HepG2 (cell line): ENCODE results near the gene EFCAB11. TPM values are rescaled to one million over a fixed set of nuclear protein-coding genes. Genes with fewer than 3 reads are reported as not detected.

Experiments used
- ATAC-seq: fragments of 200-7000 bp; cut with Tn5 transposase; 3 replicates; pipeline ENCODE4 v1.9.1; 2020; ENCODE audit warnings: mild to moderate bottlenecking, moderate library complexity
- BruUV-seq: library from RNA; stranded (reverse); fragments of 400-500 nt; replicated peaks from 2 replicates; lab custom pipeline; 2021; lab: Mats Ljungman, UMichigan
- CTCF ChIA-PET: fragments of 300-600 bp; formaldehyde crosslinking; extraction: SDS; loops from one replicate; lab custom pipeline; 2021; ENCODE audit warnings: low total read pairs, inconsistent platforms, low intra/inter-chr PET ratio; lab: Yijun Ruan, JAX
- POLR2A ChIA-PET: fragments of 350-600 bp; sonication (Branson Sonifier 250); formaldehyde crosslinking; loops from one replicate; lab custom pipeline; 2020; ENCODE audit warnings: antibody characterized with exemption, inconsistent platforms; lab: Yijun Ruan, JAX
- DNase-seq: peaks from one replicate; pipeline ENCODE4 v3.0.0-alpha.2; 2015; ENCODE audit warnings: low spot score
- FAIRE-seq: peaks from 3 replicates; lab custom pipeline; 2011; peaks lifted over from hg19 to GRCh38; lab: Jason Lieb, UNC
- H2AFZ ChIP-seq: one replicate; pipeline ENCODE4 v1.6.1; 2011; ENCODE audit warnings: low read length, inconsistent platforms
- H3K27ac ChIP-seq: fragments of 300-600 bp; 3 replicates; pipeline ENCODE4 v1.8.0; 2011; ENCODE audit warnings: mixed run types, mild to moderate bottlenecking, mixed read lengths, low read length, inconsistent platforms; ENCODE audit not compliant: insufficient read depth; ENCODE audit errors: extremely low read length
- H3K27me3 ChIP-seq, 2 experiments: fragments of 200-600 bp in 1 of 2; 2 replicates in 1 of 2; 3 replicates in 1 of 2; pipeline versions ENCODE4 v1.6.0 to v1.8.0; 2011; ENCODE audit warnings: low read length in 2 of 2, mild to moderate bottlenecking in 2 of 2, moderate library complexity in 2 of 2, inconsistent platforms in 1 of 2; ENCODE audit not compliant: insufficient read depth in 2 of 2, control insufficient read depth in 1 of 2
- H3K36me3 ChIP-seq, 2 experiments: fragments of 200-600 bp in 1 of 2; replicated peaks in 1 of 2; 2 replicates in 1 of 2; 3 replicates in 1 of 2; pipeline versions ENCODE4 v1.5.1 to v1.8.0; 2011; ENCODE audit warnings: low read length in 2 of 2, inconsistent platforms in 1 of 2; ENCODE audit not compliant: insufficient read depth in 2 of 2, control insufficient read depth in 1 of 2
- H3K4me1 ChIP-seq: 2 replicates; pipeline ENCODE4 v1.5.1; 2012; ENCODE audit warnings: low read length, inconsistent platforms; ENCODE audit not compliant: insufficient read depth
- H3K4me2 ChIP-seq: 2 replicates; pipeline ENCODE4 v1.6.0; 2011; ENCODE audit warnings: low read depth, low read length, inconsistent platforms
- H3K4me3 ChIP-seq, 3 experiments: fragments of 200-600 bp in 1 of 3; sonication (generic), shearing (Covaris generic) in 1 of 3; replicated peaks in 1 of 3; 2 replicates each; pipeline ENCODE4 v1.5.1; 2011 to 2016; ENCODE audit warnings: low read length in 3 of 3, inconsistent platforms in 2 of 3, low read depth in 2 of 3, mild to moderate bottlenecking in 2 of 3, control low read depth in 1 of 3, mixed read lengths in 1 of 3; ENCODE audit not compliant: insufficient read depth in 1 of 3
- H3K79me2 ChIP-seq: one replicate; pipeline ENCODE4 v1.6.1; 2011; ENCODE audit warnings: low read length, inconsistent platforms; ENCODE audit not compliant: insufficient read depth
- H3K9ac ChIP-seq: 2 replicates; pipeline ENCODE4 v1.6.0; 2011; ENCODE audit warnings: mild to moderate bottlenecking, low read depth, low read length, inconsistent platforms; ENCODE audit not compliant: insufficient read depth
- H3K9me3 ChIP-seq: 2 replicates; pipeline ENCODE4 v1.5.1; 2012; ENCODE audit warnings: mild to moderate bottlenecking, low read length
- H4K20me1 ChIP-seq: 2 replicates; pipeline ENCODE4 v1.6.0; 2011; ENCODE audit warnings: inconsistent platforms, mild to moderate bottlenecking, low read length, moderate library complexity; ENCODE audit not compliant: insufficient read depth
- CSRNP2 ChIP-seq: sonication (generic); formaldehyde crosslinking; conservative IDR thresholded peaks from 2 replicates; pipeline ENCODE4 v1.8.0; 2022; ENCODE audit warnings: low read depth, missing genetic modification reagents
- JUN ChIP-seq: sonication (generic); formaldehyde crosslinking; IDR thresholded peaks from 2 replicates; pipeline ENCODE4 v1.4.0; 2020; ENCODE audit warnings: mild to moderate bottlenecking, missing genetic modification reagents
- RBM22 ChIP-seq: fragments of 200-400 bp; formaldehyde crosslinking; optimal IDR thresholded peaks from 2 replicates; pipeline ENCODE3; 2017; ENCODE audit warnings: mild to moderate bottlenecking, low read length, moderate library complexity
- RCOR2 ChIP-seq: IDR thresholded peaks from 2 replicates; pipeline ENCODE4 v1.6.1; 2016; ENCODE audit warnings: missing biosample characterization, missing genetic modification reagents
- SNAPC2 ChIP-seq: sonication (generic); formaldehyde crosslinking; IDR thresholded peaks from 2 replicates; pipeline ENCODE4 v1.8.1; 2022; ENCODE audit warnings: mild to moderate bottlenecking, missing genetic modification reagents
- XRCC5 ChIP-seq: fragments of 200-400 bp; formaldehyde crosslinking; optimal IDR thresholded peaks from 2 replicates; pipeline ENCODE3; 2017; ENCODE audit warnings: mild to moderate bottlenecking, low read length
- ZIK1 ChIP-seq: sonication (generic); formaldehyde crosslinking; IDR thresholded peaks from 2 replicates; pipeline ENCODE4 v1.5.0; 2020; ENCODE audit warnings: mild to moderate bottlenecking, low read depth, missing genetic modification reagents, borderline replicate concordance
- ZNF12 ChIP-seq: sonication (generic); formaldehyde crosslinking; IDR thresholded peaks from 2 replicates; pipeline ENCODE4 v1.5.0; 2020; ENCODE audit warnings: missing genetic modification reagents
- ZNF17 ChIP-seq: sonication (generic); formaldehyde crosslinking; IDR thresholded peaks from 2 replicates; pipeline ENCODE4 v1.5.0; 2020; ENCODE audit warnings: mild to moderate bottlenecking, missing genetic modification reagents
- ZNF20 ChIP-seq: sonication (generic); formaldehyde crosslinking; IDR thresholded peaks from 2 replicates; pipeline ENCODE4 v1.4.0; 2020; ENCODE audit warnings: mild to moderate bottlenecking, moderate library complexity, missing genetic modification reagents
- ZNF552 ChIP-seq: sonication (generic); formaldehyde crosslinking; IDR thresholded peaks from 2 replicates; pipeline ENCODE4 v1.9.0; 2022; ENCODE audit warnings: missing genetic modification reagents, mild to moderate bottlenecking, borderline replicate concordance
- ZNF709 ChIP-seq: sonication (generic); formaldehyde crosslinking; IDR thresholded peaks from 2 replicates; pipeline ENCODE4 v1.5.0; 2020; ENCODE audit warnings: mild to moderate bottlenecking, missing genetic modification reagents
- ZNF766 ChIP-seq: sonication (generic); formaldehyde crosslinking; IDR thresholded peaks from 2 replicates; pipeline ENCODE4 v1.5.0; 2020; ENCODE audit warnings: missing genetic modification reagents, borderline replicate concordance
- WGBS: methylation state at CpG from one replicate; pipeline ENCODE4 v1.1.6; 2017; ENCODE audit warnings: low lambda C conversion rate; 5-methylcytosine and 5-hydroxymethylcytosine counted together
- in situ Hi-C: cut with HindIII; loops from 2 replicates; pipeline ENCODE4 v1.10.0; 2017; ENCODE audit warnings: low pct_unique_long_range_greater_than_20kb; ENCODE audit not compliant: extremely low pct_ligation_motif_present
- intact Hi-C: fragments of 100-400 bp; cut with micrococcal nuclease; formaldehyde crosslinking; loops from one replicate; pipeline ENCODE4 v1.10.0; 2022; ENCODE audit not compliant: unreplicated experiment
- polyA plus RNA-seq, 8 experiments: library from polyadenylated mRNA; depleted of rRNA in 3 of 8; stranded (reverse) in 7 of 8; unstranded in 1 of 8; fragments of >200 nt; fragmentation: Illumina TruSeq in 4 of 8; extraction: Trizol in 4 of 8; gene quantifications; 2 replicates each; pipeline versions ENCODE4 v1.2.1 to v1.2.3, GENCODE V29; 2011 to 2016; ENCODE audit warnings: low read depth in 4 of 8, missing spikeins in 1 of 8, mixed read lengths in 1 of 8; ENCODE audit not compliant: insufficient read depth in 1 of 8
- total RNA-seq, 5 experiments: library from RNA; depleted of rRNA; stranded (reverse); fragments of >200 nt; fragmentation: Illumina TruSeq; extraction: Trizol; gene quantifications; 2 replicates each; pipeline ENCODE4 v1.2.3, GENCODE V29; 2016; ENCODE audit warnings: low read depth in 1 of 5
- TF ChIP-seq, protein P1 (sequence below): sonication (generic); formaldehyde crosslinking; conservative IDR thresholded peaks from 2 replicates; pipeline ENCODE4 v1.4.0; 2020; ENCODE audit warnings: missing genetic modification reagents
- TF ChIP-seq, protein P2 (sequence below): IDR thresholded peaks from 2 replicates; pipeline ENCODE4 v1.6.1; 2018; ENCODE audit warnings: missing genetic modification reagents

EFCAB11 gene
- total and polyA plus RNA-seq, 2 of the 13 experiments (the other 11 are each of a cell fraction or from before 2014, with no cell fraction given) = 8.2 to 31.5 TPM

DNA sequence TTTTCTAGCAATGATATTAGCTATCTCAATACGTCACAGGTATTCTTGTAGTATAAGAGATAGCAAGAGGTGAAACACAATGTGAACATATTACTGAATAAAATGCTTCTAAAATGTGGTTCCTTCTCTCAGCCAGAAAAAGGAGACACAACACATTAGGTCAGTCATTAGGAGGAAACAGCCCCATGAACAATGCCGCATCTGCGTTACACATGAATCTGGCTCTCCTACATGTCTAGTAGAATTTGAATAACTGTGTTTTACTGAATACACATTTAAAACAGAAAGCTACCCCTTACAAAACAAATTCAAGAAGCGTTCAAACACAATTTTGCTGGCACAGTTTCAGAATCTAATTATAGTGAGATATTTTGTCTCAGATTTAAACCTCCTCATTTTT, 51.6 kb downstream of the EFCAB11 start:
- CTCF ChIA-PET = no interaction called here
- Histone ChIP-seq H3K9ac (no peak overlapping the region), H3K27me3 (no peaks in the 10 kb centered on the region), H3K4me2 (no peak overlapping the region)
- no peak for TF ChIP-seq ZNF552 (CRISPR knock-in tag)
- no peak for TF ChIP-seq JUN (CRISPR knock-in tag)
- no peak for TF ChIP-seq RBM22
- TF ChIP-seq ZNF766 = no peak
- no peak for TF ChIP-seq XRCC5
- TF ChIP-seq ZIK1 = no peak
- no peak for TF ChIP-seq ZNF709 (CRISPR knock-in tag)
- TF ChIP-seq, all 625 proteins: peak for 0
- no peaks in the 10 kb centered on the region for H4K20me1 ChIP-seq
- intact Hi-C loops (no loop called here), in situ Hi-C loops (loop anchor here (10.0 to 25.0 kb wide), 3 partner anchors 118 to 666 kb away; partner anchors contain the start of gene FOXN3)
- no peaks in the 10 kb centered on the region for H3K79me2 ChIP-seq
- FAIRE-seq (no peak), ATAC-seq (no peak), DNase-seq (no peak)
- no TSS peak for BruUV-seq
- WGBS = 94% methylated on average over 4 of the region's 4 CpGs
- H3K27ac ChIP-seq = no peak overlapping the region
- no peak overlapping the region for H3K4me3 ChIP-seq
- POLR2A ChIA-PET = no interaction called here
- H3K4me1 ChIP-seq = peaks cover 9% of the 10 kb centered on the region
- no peaks in the 10 kb centered on the region; a peak in 1 of 5 replicates for H3K36me3 ChIP-seq
- no peaks in the 10 kb centered on the region for H3K9me3 ChIP-seq
- H2AFZ ChIP-seq = no peak overlapping the region

DNA sequence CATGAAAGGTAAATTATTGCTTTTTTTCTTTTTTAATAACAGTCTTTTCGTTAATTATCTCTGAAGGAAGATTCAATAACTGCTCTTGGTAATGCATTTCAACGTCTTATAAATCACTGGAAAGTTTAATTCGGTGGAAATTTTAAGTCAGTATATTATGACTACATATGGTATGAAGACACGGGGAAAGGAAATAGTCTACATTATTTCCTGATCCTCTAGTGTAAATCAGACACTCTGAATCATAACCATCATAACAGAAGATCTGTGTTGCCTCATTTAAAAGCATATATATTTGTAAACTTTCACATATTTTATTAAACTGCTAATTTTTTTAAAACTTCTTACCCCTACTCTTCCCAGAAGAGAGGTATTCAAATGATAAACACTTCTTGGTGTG, 53.7 kb downstream of the EFCAB11 start:
- no peak overlapping the region for H3K27ac ChIP-seq
- no peak overlapping the region for H3K4me3 ChIP-seq
- CTCF ChIA-PET = no interaction called here
- H4K20me1 ChIP-seq = no peaks in the 10 kb centered on the region
- no peaks in the 10 kb centered on the region for H3K9me3 ChIP-seq
- 93% methylated on average over 4 of the region's 4 CpGs for WGBS
- in situ Hi-C loops (loop anchor here (10.0 to 25.0 kb wide), 3 partner anchors 116 to 664 kb away; partner anchors contain the start of gene FOXN3), intact Hi-C loops (no loop called here)
- H3K4me1 ChIP-seq = no peaks in the 10 kb centered on the region
- FAIRE-seq (no peak), ATAC-seq (no peak), DNase-seq (no peak)
- no peak overlapping the region for H3K4me2 ChIP-seq
- POLR2A ChIA-PET = interaction anchor here (1.4 kb wide), 1 partner anchor 10 kb away, joined by 3 read pairs; no protein-coding TSS in a partner anchor
- no peak overlapping the region for H2AFZ ChIP-seq
- no peak overlapping the region for H3K9ac ChIP-seq
- no peaks in the 10 kb centered on the region for H3K79me2 ChIP-seq
- no peaks in the 10 kb centered on the region; a peak in 2 of 5 replicates for H3K36me3 ChIP-seq
- no TSS peak for BruUV-seq
- no peaks in the 10 kb centered on the region for H3K27me3 ChIP-seq
- no peak for TF ChIP-seq ZNF12 (CRISPR knock-in tag)
- TF ChIP-seq ZNF17 = no peak
- TF ChIP-seq RCOR2 (CRISPR knock-in tag) = no peak
- no peak for TF ChIP-seq ZNF20 (CRISPR knock-in tag)
- TF ChIP-seq, protein P1, sequence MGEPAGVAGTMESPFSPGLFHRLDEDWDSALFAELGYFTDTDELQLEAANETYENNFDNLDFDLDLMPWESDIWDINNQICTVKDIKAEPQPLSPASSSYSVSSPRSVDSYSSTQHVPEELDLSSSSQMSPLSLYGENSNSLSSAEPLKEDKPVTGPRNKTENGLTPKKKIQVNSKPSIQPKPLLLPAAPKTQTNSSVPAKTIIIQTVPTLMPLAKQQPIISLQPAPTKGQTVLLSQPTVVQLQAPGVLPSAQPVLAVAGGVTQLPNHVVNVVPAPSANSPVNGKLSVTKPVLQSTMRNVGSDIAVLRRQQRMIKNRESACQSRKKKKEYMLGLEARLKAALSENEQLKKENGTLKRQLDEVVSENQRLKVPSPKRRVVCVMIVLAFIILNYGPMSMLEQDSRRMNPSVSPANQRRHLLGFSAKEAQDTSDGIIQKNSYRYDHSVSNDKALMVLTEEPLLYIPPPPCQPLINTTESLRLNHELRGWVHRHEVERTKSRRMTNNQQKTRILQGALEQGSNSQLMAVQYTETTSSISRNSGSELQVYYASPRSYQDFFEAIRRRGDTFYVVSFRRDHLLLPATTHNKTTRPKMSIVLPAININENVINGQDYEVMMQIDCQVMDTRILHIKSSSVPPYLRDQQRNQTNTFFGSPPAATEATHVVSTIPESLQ (CRISPR knock-in tag) = no peak
- TF ChIP-seq CSRNP2 (CRISPR knock-in tag) = no peak
- TF ChIP-seq, protein P2, sequence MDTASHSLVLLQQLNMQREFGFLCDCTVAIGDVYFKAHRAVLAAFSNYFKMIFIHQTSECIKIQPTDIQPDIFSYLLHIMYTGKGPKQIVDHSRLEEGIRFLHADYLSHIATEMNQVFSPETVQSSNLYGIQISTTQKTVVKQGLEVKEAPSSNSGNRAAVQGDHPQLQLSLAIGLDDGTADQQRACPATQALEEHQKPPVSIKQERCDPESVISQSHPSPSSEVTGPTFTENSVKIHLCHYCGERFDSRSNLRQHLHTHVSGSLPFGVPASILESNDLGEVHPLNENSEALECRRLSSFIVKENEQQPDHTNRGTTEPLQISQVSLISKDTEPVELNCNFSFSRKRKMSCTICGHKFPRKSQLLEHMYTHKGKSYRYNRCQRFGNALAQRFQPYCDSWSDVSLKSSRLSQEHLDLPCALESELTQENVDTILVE (CRISPR knock-in tag) = no peak
- no peak for TF ChIP-seq SNAPC2 (CRISPR knock-in tag)
